Activated naive CD8-positive, alpha-beta T cell treated with anti-CD3 and anti-CD28 coated beads, Interleukin-2, amount 10 ng/mL, durations not matched to agents 7 days and 5 days (primary cell): ENCODE results near the gene ADAMTS9. TPM values are rescaled to one million over a fixed set of nuclear protein-coding genes. Genes with fewer than 3 reads are reported as not detected.
A peak's percentile ranks its signal among the peaks of the same experiment; 100 is the strongest.

Source experiments
- ATAC-seq: fragments of 150-1000 bp; cut with Tn5 transposase; one replicate; pipeline ENCODE4 v1.10.0; 2021; ENCODE audit warnings: low read depth, moderate library complexity
- POLR2A ChIA-PET: fragments of 350-600 bp; sonication (Branson Sonifier 250); formaldehyde crosslinking; loops from one replicate; lab custom pipeline; 2021; ENCODE audit warnings: antibody characterized with exemption; lab: Charles Lee
- DNase-seq: peaks from one replicate; pipeline ENCODE4 v3.0.0; 2021
- H3K27ac Mint-ChIP-seq: one replicate; pipeline ENCODE4 v1.8.0; 2022; ENCODE audit warnings: mild to moderate bottlenecking, mixed read lengths
- H3K27me3 Mint-ChIP-seq: one replicate; pipeline ENCODE4 v1.8.0; 2022; ENCODE audit warnings: mild to moderate bottlenecking, moderate library complexity, mixed read lengths
- H3K36me3 Mint-ChIP-seq: one replicate; pipeline ENCODE4 v1.8.0; 2021; ENCODE audit warnings: mild to moderate bottlenecking, mixed read lengths
- H3K4me1 Mint-ChIP-seq: one replicate; pipeline ENCODE4 v1.8.0; 2021; ENCODE audit warnings: mixed read lengths
- H3K4me3 Mint-ChIP-seq: one replicate; pipeline ENCODE4 v1.8.0; 2022; ENCODE audit warnings: mild to moderate bottlenecking, moderate library complexity, mixed read lengths
- H3K9me3 Mint-ChIP-seq: one replicate; pipeline ENCODE4 v1.8.0; 2021; ENCODE audit warnings: mixed read lengths
- total RNA-seq, 2 experiments: library from RNA; stranded (reverse); gene quantifications; one replicate each; pipeline ENCODE4 v1.2.3, GENCODE V29; 2021

The ADAMTS9 gene
- total RNA-seq, 2 experiments from 2014 or later, result not detected

- no peak for DNase-seq
- POLR2A ChIA-PET, result no interaction called here
- Mint-ChIP-seq H3K27me3 (peaks cover 7% of the 10 kb centered on the region), H3K4me3 (no peak overlapping the region), H3K27ac (no peak overlapping the region), H3K36me3 (no peaks in the 10 kb centered on the region), H3K4me1 (peaks cover 5% of the 10 kb centered on the region), H3K9me3 (peaks cover 1% of the 10 kb centered on the region)
- ATAC-seq, result no peak
Observed at GRCh38 chr3:64470436-64470835, 217.4 kb downstream of the ADAMTS9 start.

- no peak overlapping the region for H3K4me3 Mint-ChIP-seq
- no peaks in the 10 kb centered on the region for H3K36me3 Mint-ChIP-seq
- ATAC-seq (peak; percentile 58), DNase-seq (no peak)
- peaks cover 6% of the 10 kb centered on the region for H3K4me1 Mint-ChIP-seq
- peaks cover 7% of the 10 kb centered on the region for H3K27me3 Mint-ChIP-seq
- H3K9me3 Mint-ChIP-seq, result peaks cover 1% of the 10 kb centered on the region
- no peak overlapping the region for H3K27ac Mint-ChIP-seq
- POLR2A ChIA-PET, result no interaction called here
Observed at GRCh38 chr3:64467255-64467944, 220.4 kb downstream of the ADAMTS9 start.
